ENCODE data around the gene HDAC9. TPM values are rescaled to one million over a fixed set of nuclear protein-coding genes. Genes with fewer than 3 reads are reported as not detected.

The HDAC9 gene
- total RNA-seq, 2 donors from 2014 or later, result 1.5 to 4.0 TPM

DNA sequence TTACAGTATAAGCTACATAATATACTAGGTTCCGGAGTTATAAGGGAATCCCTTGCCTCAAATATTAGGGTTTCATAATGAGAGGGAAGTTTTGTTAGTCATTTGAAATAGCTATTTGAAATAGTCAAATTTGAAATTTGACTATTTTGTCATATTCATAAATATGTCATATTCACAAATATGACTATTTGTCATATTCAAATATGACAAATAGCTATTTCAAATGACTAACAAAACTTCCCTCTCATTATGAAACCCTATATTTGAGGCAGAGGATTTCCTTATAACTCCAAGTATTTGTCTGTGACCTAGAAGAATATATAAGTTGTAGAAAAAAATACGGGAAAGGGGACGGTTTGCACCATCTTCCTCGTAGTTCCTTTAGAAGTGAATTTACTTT is 76.6 kb downstream of the HDAC9 start:
- H3K27me3 ChIP-seq (ENCODE audit: control insufficient read depth, insufficient read depth, low read length, poor library complexity, severe bottlenecking), result no peaks in the 10 kb centered on the region
- TF ChIP-seq, protein P1, sequence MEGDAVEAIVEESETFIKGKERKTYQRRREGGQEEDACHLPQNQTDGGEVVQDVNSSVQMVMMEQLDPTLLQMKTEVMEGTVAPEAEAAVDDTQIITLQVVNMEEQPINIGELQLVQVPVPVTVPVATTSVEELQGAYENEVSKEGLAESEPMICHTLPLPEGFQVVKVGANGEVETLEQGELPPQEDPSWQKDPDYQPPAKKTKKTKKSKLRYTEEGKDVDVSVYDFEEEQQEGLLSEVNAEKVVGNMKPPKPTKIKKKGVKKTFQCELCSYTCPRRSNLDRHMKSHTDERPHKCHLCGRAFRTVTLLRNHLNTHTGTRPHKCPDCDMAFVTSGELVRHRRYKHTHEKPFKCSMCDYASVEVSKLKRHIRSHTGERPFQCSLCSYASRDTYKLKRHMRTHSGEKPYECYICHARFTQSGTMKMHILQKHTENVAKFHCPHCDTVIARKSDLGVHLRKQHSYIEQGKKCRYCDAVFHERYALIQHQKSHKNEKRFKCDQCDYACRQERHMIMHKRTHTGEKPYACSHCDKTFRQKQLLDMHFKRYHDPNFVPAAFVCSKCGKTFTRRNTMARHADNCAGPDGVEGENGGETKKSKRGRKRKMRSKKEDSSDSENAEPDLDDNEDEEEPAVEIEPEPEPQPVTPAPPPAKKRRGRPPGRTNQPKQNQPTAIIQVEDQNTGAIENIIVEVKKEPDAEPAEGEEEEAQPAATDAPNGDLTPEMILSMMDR (conservative IDR thresholded peaks at IDR 0.05), result no peak
- no peak overlapping the region for H3K27ac ChIP-seq (ENCODE audit: low read depth, low read length)
- no peak for DNase-seq
- Mint-ChIP-seq H3K36me3 (ENCODE audit: low read depth) (no peaks in the 10 kb centered on the region), H3K4me3 (no peak overlapping the region), H3K4me1 (no peaks in the 10 kb centered on the region), H3K9me3 (no peaks in the 10 kb centered on the region), H3K27me3 (ENCODE audit: insufficient read depth) (no peaks in the 10 kb centered on the region), H3K27ac (no peak overlapping the region)
- no peaks in the 10 kb centered on the region for H3K36me3 ChIP-seq (ENCODE audit: control insufficient read depth, insufficient read depth, low read length)
- no peaks in the 10 kb centered on the region for H3K4me1 ChIP-seq (ENCODE audit: control insufficient read depth, insufficient read depth, low read length)
- no peak overlapping the region for H3K9ac ChIP-seq (ENCODE audit: extremely low read depth, low read length, poor library complexity, severe bottlenecking)
- H3K4me3 ChIP-seq (ENCODE audit: low read length), result no peak overlapping the region
- 95% methylated on average over 3 of the region's 4 CpGs; no CpG with 5 or more reads in 1 of the 2 experiments for WGBS, 2 experiments (ENCODE audit: insufficient coverage in 1 of 2, insufficient read length in 1 of 2)
- no peaks in the 10 kb centered on the region for H3K9me3 ChIP-seq (ENCODE audit: control insufficient read depth, low read length)

DNA sequence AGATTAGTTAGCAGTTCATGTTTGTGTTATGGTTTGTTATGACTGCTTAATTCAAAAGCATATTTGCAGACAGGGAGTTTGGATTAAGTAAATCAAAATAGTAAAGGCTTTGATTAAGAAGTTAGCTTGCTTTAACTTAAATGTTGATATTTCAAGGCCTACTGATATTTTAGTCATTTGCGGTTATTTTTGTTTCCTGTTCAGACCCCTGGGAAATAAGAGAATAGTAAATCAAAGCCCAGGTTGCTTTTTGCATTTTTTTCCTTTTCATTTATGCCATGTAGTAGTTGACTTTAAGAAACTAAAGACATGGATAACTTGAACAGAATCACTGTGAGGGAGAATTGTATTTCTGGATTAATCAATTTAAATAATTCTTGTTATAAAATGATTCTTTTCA is 77.3 kb downstream of the HDAC9 start:
- Histone ChIP-seq H3K36me3 (ENCODE audit: control insufficient read depth, insufficient read depth, low read length) (no peaks in the 10 kb centered on the region), H3K9me3 (ENCODE audit: control insufficient read depth, low read length) (no peaks in the 10 kb centered on the region), H3K27ac (ENCODE audit: low read depth, low read length) (no peak overlapping the region), H3K9ac (ENCODE audit: extremely low read depth, low read length, poor library complexity, severe bottlenecking) (no peak overlapping the region), H3K27me3 (ENCODE audit: control insufficient read depth, insufficient read depth, low read length, poor library complexity, severe bottlenecking) (no peaks in the 10 kb centered on the region), H3K4me1 (ENCODE audit: control insufficient read depth, insufficient read depth, low read length) (no peaks in the 10 kb centered on the region), H3K4me3 (ENCODE audit: low read length) (no peak overlapping the region)
- no peaks in the 10 kb centered on the region for H3K4me1 Mint-ChIP-seq
- H3K9me3 Mint-ChIP-seq, result no peaks in the 10 kb centered on the region
- no peak for DNase-seq
- H3K27me3 Mint-ChIP-seq (ENCODE audit: insufficient read depth), result no peaks in the 10 kb centered on the region
- no peak overlapping the region for H3K4me3 Mint-ChIP-seq
- H3K36me3 Mint-ChIP-seq (ENCODE audit: low read depth), result no peaks in the 10 kb centered on the region
- TF ChIP-seq, protein P1 (conservative IDR thresholded peaks at IDR 0.05), result no peak
- no peak overlapping the region for H3K27ac Mint-ChIP-seq
- WGBS, 2 experiments (ENCODE audit: insufficient coverage in 1 of 2, insufficient read length in 1 of 2), result 91 to 100% methylated on average over 1 of the region's 1 CpG

DNA sequence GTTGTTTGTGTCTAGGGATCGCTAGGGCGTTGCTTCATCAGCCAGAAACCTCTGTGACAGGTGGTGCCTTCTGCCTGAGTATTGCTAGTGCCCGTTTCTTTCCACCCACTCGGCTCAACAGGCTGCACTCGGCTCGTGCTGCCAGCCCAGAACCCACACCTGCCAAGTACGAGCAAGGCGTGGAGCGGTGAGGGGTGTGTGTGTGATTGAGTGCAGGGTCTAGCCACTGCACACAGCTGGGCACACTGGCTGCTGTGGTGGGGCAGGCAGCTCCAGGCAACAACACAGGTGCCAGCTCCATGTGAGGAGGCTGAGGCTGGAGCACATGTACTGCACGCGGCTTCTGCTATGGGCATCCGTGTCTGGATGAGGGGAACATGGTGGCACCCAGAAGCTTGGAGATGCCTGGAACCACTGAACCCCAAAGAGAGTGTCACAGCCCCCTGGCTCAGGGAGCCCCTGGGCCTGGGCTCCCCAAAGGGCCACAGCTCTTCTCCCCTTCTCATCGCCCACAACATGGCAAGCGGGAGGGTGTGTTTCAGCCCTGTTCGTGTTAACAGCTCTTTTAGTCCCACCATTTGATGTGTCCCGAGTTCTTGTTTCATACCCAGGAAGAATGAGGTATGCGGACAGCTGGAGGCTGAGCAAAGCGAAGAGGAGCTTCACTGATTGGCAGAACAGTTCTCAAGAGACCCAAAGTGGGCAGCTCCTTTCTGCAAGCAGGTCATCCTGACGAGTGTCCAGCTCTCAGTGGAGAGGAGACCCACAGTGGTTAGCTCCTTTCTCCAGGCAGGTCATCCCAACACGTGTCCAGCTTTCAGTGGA is 78.1 kb downstream of the HDAC9 start:
- Mint-ChIP-seq H3K4me3 (no peak overlapping the region), H3K9me3 (no peaks in the 10 kb centered on the region), H3K4me1 (no peaks in the 10 kb centered on the region), H3K27me3 (ENCODE audit: insufficient read depth) (no peaks in the 10 kb centered on the region), H3K36me3 (ENCODE audit: low read depth) (no peaks in the 10 kb centered on the region), H3K27ac (no peak overlapping the region)
- TF ChIP-seq, protein P1 (conservative IDR thresholded peaks at IDR 0.05), result no peak
- 92 to 95% methylated on average over 10 to 20 of the region's 20 CpGs for WGBS, 2 experiments (ENCODE audit: insufficient coverage in 1 of 2, insufficient read length in 1 of 2)
- no peaks in the 10 kb centered on the region for H3K9me3 ChIP-seq (ENCODE audit: control insufficient read depth, low read length)
- H3K9ac ChIP-seq (ENCODE audit: extremely low read depth, low read length, poor library complexity, severe bottlenecking), result no peak overlapping the region
- no peak overlapping the region for H3K27ac ChIP-seq (ENCODE audit: low read depth, low read length)
- no peak overlapping the region for H3K4me3 ChIP-seq (ENCODE audit: low read length)
- H3K27me3 ChIP-seq (ENCODE audit: control insufficient read depth, insufficient read depth, low read length, poor library complexity, severe bottlenecking), result no peaks in the 10 kb centered on the region
- H3K36me3 ChIP-seq (ENCODE audit: control insufficient read depth, insufficient read depth, low read length), result no peaks in the 10 kb centered on the region
- DNase-seq, result no peak
- no peaks in the 10 kb centered on the region for H3K4me1 ChIP-seq (ENCODE audit: control insufficient read depth, insufficient read depth, low read length)
